PC-3 (cell line): ENCODE measurements around the gene ITGA7. TPM values are rescaled to one million over a fixed set of nuclear protein-coding genes. Genes with fewer than 3 reads are reported as not detected.
A peak's percentile ranks its signal among the peaks of the same experiment; 100 is the strongest.

Experiments
- ATAC-seq: fragments of 200-7000 bp; cut with Tn5 transposase; 2 replicates; pipeline ENCODE4 v1.9.1; 2020; ENCODE audit warnings: mild to moderate bottlenecking, moderate library complexity
- BruUV-seq: library from RNA; stranded (reverse); fragments of 400-500 nt; replicated peaks from 2 replicates; lab custom pipeline; 2021; lab: Mats Ljungman, UMichigan
- CTCF ChIA-PET: fragments of 300-600 bp; sonication (Branson Sonifier 250); formaldehyde crosslinking; loops from one replicate; lab custom pipeline; 2022; ENCODE audit warnings: antibody characterized with exemption; lab: Charles Lee
- POLR2A ChIA-PET: fragments of 300-600 bp; sonication (Branson Sonifier 250); formaldehyde crosslinking; loops from one replicate; lab custom pipeline; 2022; ENCODE audit warnings: antibody characterized with exemption; ENCODE audit not compliant: unreplicated experiment; lab: Charles Lee
- DNase-seq: peaks from one replicate; pipeline ENCODE4 v3.0.0-alpha.2; 2015
- H2AFZ ChIP-seq: fragments of 300-600 bp; sonication (generic); 2 replicates; pipeline ENCODE4 v1.6.0; 2016; ENCODE audit warnings: antibody characterized with exemption, low read length
- H3F3A ChIP-seq: fragments of 300-600 bp; sonication (generic); one replicate; pipeline ENCODE4 v1.6.0; 2017; ENCODE audit warnings: antibody characterized with exemption, low read length, control low read depth, mild to moderate bottlenecking; ENCODE audit not compliant: unreplicated experiment
- H3K27ac ChIP-seq: fragments of 300-600 bp; sonication (generic); 2 replicates; pipeline ENCODE4 v1.5.1; 2016; ENCODE audit warnings: mild to moderate bottlenecking, low read length
- H3K27me3 ChIP-seq: fragments of 300-600 bp; sonication (generic); 2 replicates; pipeline ENCODE4 v1.6.1; 2016; ENCODE audit warnings: low read length, mixed read lengths
- H3K36me3 ChIP-seq: fragments of 300-600 bp; sonication (generic); 2 replicates; pipeline ENCODE4 v1.6.1; 2016; ENCODE audit warnings: low read depth, mixed run types, low read length, mixed read lengths
- H3K4me1 ChIP-seq: fragments of 300-600 bp; sonication (generic); 2 replicates; pipeline ENCODE4 v1.5.1; 2016; ENCODE audit warnings: low read length; ENCODE audit not compliant: insufficient read depth
- H3K4me2 ChIP-seq: fragments of 300-600 bp; sonication (generic); 2 replicates; pipeline ENCODE4 v1.6.0; 2016; ENCODE audit warnings: low read length
- H3K4me3 ChIP-seq: fragments of 300-600 bp; sonication (generic); 2 replicates; pipeline ENCODE4 v1.5.1; 2016; ENCODE audit warnings: mild to moderate bottlenecking, low read length, mixed read lengths
- H3K79me2 ChIP-seq: fragments of 300-600 bp; sonication (generic); 2 replicates; pipeline ENCODE4 v1.6.1; 2017; ENCODE audit warnings: low read length, mixed read lengths
- H3K9ac ChIP-seq: fragments of 300-600 bp; sonication (generic); 2 replicates; pipeline ENCODE4 v1.6.0; 2016; ENCODE audit warnings: mild to moderate bottlenecking, low read length
- H3K9me2 ChIP-seq: fragments of 300-600 bp; sonication (generic); replicated peaks from 2 replicates; pipeline ENCODE4 v1.6.1; 2016; ENCODE audit warnings: mixed run types, low read length, mixed read lengths
- H3K9me3 ChIP-seq: fragments of 300-600 bp; sonication (generic); 2 replicates; pipeline ENCODE4 v1.6.1; 2016; ENCODE audit warnings: low read length, mixed read lengths
- H4K20me1 ChIP-seq: fragments of 300-600 bp; sonication (generic); 2 replicates; pipeline ENCODE4 v1.6.1; 2016; ENCODE audit warnings: low read length, mixed read lengths
- CTCF ChIP-seq: fragments of 300-600 bp; sonication (generic); conservative IDR thresholded peaks from 2 replicates; pipeline ENCODE4 v1.5.1; 2017; ENCODE audit warnings: antibody characterized with exemption, low read depth, mild to moderate bottlenecking, low read length
- EZH2 ChIP-seq: fragments of 300-600 bp; sonication (generic); IDR thresholded peaks from one replicate; pipeline ENCODE4 v1.6.1; 2017; ENCODE audit warnings: antibody characterized with exemption, mild to moderate bottlenecking, low read length; ENCODE audit not compliant: unreplicated experiment
- EZH2phosphoT487 ChIP-seq: fragments of 300-600 bp; sonication (generic); IDR thresholded peaks from 2 replicates; pipeline ENCODE4 v1.6.1; 2018; ENCODE audit warnings: mild to moderate bottlenecking, antibody characterized with exemption, low read length, borderline replicate concordance
- intact Hi-C: fragments of 100-400 bp; cut with micrococcal nuclease; formaldehyde crosslinking; loops from 2 replicates; pipeline ENCODE4 v1.9.0; 2023
- total RNA-seq: library from RNA; depleted of rRNA; stranded (reverse); fragments of >200 nt; gene quantifications from 2 replicates; pipeline ENCODE4 v1.2.3, GENCODE V29; 2014

ITGA7 gene
- total RNA-seq, 1 experiment from 2014 or later = 4.4 TPM

GRCh38 chr12:55741931-55742680, 34.4 kb upstream of the ITGA7 start:
- Histone ChIP-seq H3K79me2 (no peaks in the 10 kb centered on the region), H3K9ac (no peak overlapping the region), H3K4me2 (peak overlapping the region; percentile 87), H3F3A (no peaks in the 10 kb centered on the region), H3K27ac (no peak overlapping the region), H3K9me2 (no peaks in the 10 kb centered on the region), H3K36me3 (no peaks in the 10 kb centered on the region; the same call in 1 of the 2 replicates), H2AFZ (peak overlapping the region; percentile 88), H3K9me3 (no peaks in the 10 kb centered on the region), H3K27me3 (no peaks in the 10 kb centered on the region), H3K4me1 (peaks cover 24% of the 10 kb centered on the region), H4K20me1 (no peaks in the 10 kb centered on the region), H3K4me3 (peak overlapping the region; percentile 61)
- POLR2A ChIA-PET = no interaction called here
- CTCF ChIA-PET = no interaction called here
- intact Hi-C loops = loop anchor here (5.0 kb wide), 1 partner anchor 75 kb away; the partner anchor contains the start of genes ORMDL2 and SARNP
- ATAC-seq (no peak), DNase-seq (no peak)
- TF ChIP-seq CTCF (no peak), EZH2 (no peak), EZH2phosphoT487 (no peak)
- BruUV-seq = no TSS peak

GRCh38 chr12:55739025-55739378, 31.3 kb upstream of the ITGA7 start:
- Histone ChIP-seq H4K20me1 (no peaks in the 10 kb centered on the region), H3K4me1 (peaks cover 16% of the 10 kb centered on the region), H3K79me2 (no peaks in the 10 kb centered on the region), H3K27me3 (no peaks in the 10 kb centered on the region), H3K9ac (no peak overlapping the region), H3K36me3 (no peaks in the 10 kb centered on the region; the same call in 1 of the 2 replicates), H3K4me2 (peak overlapping the region; percentile 96), H3K9me3 (no peaks in the 10 kb centered on the region), H3K9me2 (no peaks in the 10 kb centered on the region), H3F3A (no peaks in the 10 kb centered on the region), H3K4me3 (peak overlapping the region; percentile 82; the same call in 1 of the 2 replicates), H3K27ac (no peak overlapping the region), H2AFZ (peak overlapping the region; percentile 95; the same call in 1 of the 2 replicates)
- no TSS peak for BruUV-seq
- ChIA-PET CTCF (interaction anchor here (0.6 to 2.7 kb wide), 14 partner anchors 10 to 258 kb away, joined by 3 to 21 read pairs (median 6); partner anchors contain the start of genes CD63, ORMDL2, RAB5B and RDH5), POLR2A (interaction anchor here (1.6 kb wide), 1 partner anchor 10 kb away, joined by 6 read pairs; the partner anchor contains the start of gene CD63)
- ATAC-seq (no peak), DNase-seq (no peak)
- TF ChIP-seq EZH2phosphoT487 (no peak), EZH2 (no peak), CTCF (no peak)
- intact Hi-C loops = loop anchor here (1.0 to 2.0 kb wide), 4 partner anchors 58 to 290 kb away; partner anchors contain the start of gene DGKA
